SK-N-MC (cell line): ENCODE measurements around the gene TMEM86A.
A peak's percentile ranks its signal among the peaks of the same experiment; 100 is the strongest.
"Not testable (repeated sequence)": the region's sequence is repeated elsewhere in the genome, so short reads cannot be mapped to it uniquely, and the experiment has no call there.

Experiments
- DNase-seq: peaks from one replicate; pipeline ENCODE4 v3.0.0-alpha.2; 2011; ENCODE audit warnings: low read depth, low spot score
- H3K27ac ChIP-seq: fragments of 200-600 bp; sonication (generic); 2 replicates; pipeline ENCODE4 v1.5.1; 2016; ENCODE audit warnings: mixed run types
- H3K36me3 ChIP-seq: fragments of 200-600 bp; sonication (generic); 2 replicates; pipeline ENCODE4 v1.6.1; 2017; ENCODE audit warnings: antibody characterized with exemption, low read length, mixed read lengths; ENCODE audit not compliant: insufficient read depth
- H3K4me3 ChIP-seq: fragments of 200-600 bp; sonication (generic); 2 replicates; pipeline ENCODE4 v1.5.1; 2016
- H3K9ac ChIP-seq: fragments of 200-600 bp; sonication (generic); 2 replicates; pipeline ENCODE4 v1.8.0; 2017; ENCODE audit warnings: mixed run types, mixed read lengths; ENCODE audit not compliant: insufficient read length
- H3K9me3 ChIP-seq: fragments of 200-600 bp; sonication (generic); 2 replicates; pipeline ENCODE4 v1.6.1; 2017; ENCODE audit warnings: low read depth, mild to moderate bottlenecking, antibody characterized with exemption, low read length, moderate library complexity, mixed read lengths
- EZH2 ChIP-seq: fragments of 200-600 bp; sonication (generic); IDR thresholded peaks from one replicate; pipeline ENCODE4 v1.6.1; 2017; ENCODE audit warnings: antibody characterized with exemption
- FOXP2 ChIP-seq: optimal IDR thresholded peaks from 2 replicates; pipeline ENCODE3; 2011; ENCODE audit warnings: mild to moderate bottlenecking, moderate library complexity; ENCODE audit not compliant: insufficient read depth; ENCODE audit errors: extremely low read length, control extremely low read depth
- POLR2AphosphoS5 ChIP-seq: IDR thresholded peaks from 2 replicates; pipeline ENCODE4 v1.6.1; 2012; ENCODE audit warnings: mild to moderate bottlenecking, low read depth, low read length, borderline replicate concordance

The TMEM86A gene

GRCh38 chr11:18671246-18671645, 27.3 kb upstream of the TMEM86A start:
- Histone ChIP-seq H3K9me3 (no peaks in the 10 kb centered on the region), H3K36me3 (no peaks in the 10 kb centered on the region), H3K9ac (no peak overlapping the region), H3K4me3 (no peak overlapping the region), H3K27ac (no peak overlapping the region)
- no peak for DNase-seq
- no peak for TF ChIP-seq EZH2
- TF ChIP-seq POLR2AphosphoS5, result no peak
- no peak for TF ChIP-seq FOXP2

GRCh38 chr11:18672209-18672608, 26.4 kb upstream of the TMEM86A start:
- peak; percentile 42 for DNase-seq
- not testable (repeated sequence) for H3K36me3 ChIP-seq, H3K9me3 ChIP-seq, H3K9ac ChIP-seq, H3K4me3 ChIP-seq, H3K27ac ChIP-seq
- peak; percentile 31; the same call in 1 of the 2 replicates for TF ChIP-seq POLR2AphosphoS5

GRCh38 chr11:18676803-18677202, 21.8 kb upstream of the TMEM86A start:
- no peak for DNase-seq
- Histone ChIP-seq H3K9me3 (no peaks in the 10 kb centered on the region), H3K9ac (no peak overlapping the region), H3K27ac (no peak overlapping the region), H3K36me3 (no peaks in the 10 kb centered on the region), H3K4me3 (no peak overlapping the region)
- TF ChIP-seq POLR2AphosphoS5, result no peak
- TF ChIP-seq EZH2, result no peak
- TF ChIP-seq FOXP2, result no peak

- no peaks in the 10 kb centered on the region for H3K9me3 ChIP-seq
- no peaks in the 10 kb centered on the region for H3K36me3 ChIP-seq
- DNase-seq, result no peak
- H3K4me3 ChIP-seq, result no peak overlapping the region
- H3K27ac ChIP-seq, result no peak overlapping the region
- no peak for TF ChIP-seq FOXP2
- no peak for TF ChIP-seq POLR2AphosphoS5
- no peak for TF ChIP-seq EZH2
- H3K9ac ChIP-seq, result no peak overlapping the region
Observed at GRCh38 chr11:18677560-18677959, 21.0 kb upstream of the TMEM86A start.

GRCh38 chr11:18681949-18682348, 16.6 kb upstream of the TMEM86A start:
- H3K9ac ChIP-seq, H3K9me3 ChIP-seq, H3K4me3 ChIP-seq, H3K36me3 ChIP-seq, H3K27ac ChIP-seq, DNase-seq: not testable (repeated sequence)

GRCh38 chr11:18682466-18682865, 16.1 kb upstream of the TMEM86A start:
- H3K4me3 ChIP-seq, result no peak overlapping the region
- no peak overlapping the region for H3K27ac ChIP-seq
- H3K9me3 ChIP-seq, result no peaks in the 10 kb centered on the region
- no peak for DNase-seq
- H3K36me3 ChIP-seq, result no peaks in the 10 kb centered on the region
- TF ChIP-seq EZH2 (no peak), FOXP2 (no peak), POLR2AphosphoS5 (no peak)
- no peak overlapping the region for H3K9ac ChIP-seq

- Histone ChIP-seq H3K9ac (no peak overlapping the region), H3K9me3 (no peaks in the 10 kb centered on the region), H3K4me3 (no peak overlapping the region), H3K36me3 (no peaks in the 10 kb centered on the region), H3K27ac (no peak overlapping the region)
- DNase-seq, result no peak
- TF ChIP-seq FOXP2, result no peak
- no peak for TF ChIP-seq POLR2AphosphoS5
- TF ChIP-seq EZH2, result no peak
Observed at GRCh38 chr11:18684267-18684666, 14.3 kb upstream of the TMEM86A start.

GRCh38 chr11:18691467-18692140, 7.0 kb upstream of the TMEM86A start:
- not testable (repeated sequence) for DNase-seq, H3K36me3 ChIP-seq, H3K4me3 ChIP-seq, H3K27ac ChIP-seq, H3K9ac ChIP-seq, H3K9me3 ChIP-seq

- Histone ChIP-seq H3K9me3 (no peaks in the 10 kb centered on the region), H3K4me3 (no peak overlapping the region), H3K9ac (no peak overlapping the region), H3K36me3 (no peaks in the 10 kb centered on the region), H3K27ac (no peak overlapping the region)
- TF ChIP-seq EZH2 (no peak), FOXP2 (no peak), POLR2AphosphoS5 (no peak)
- no peak for DNase-seq
Observed at GRCh38 chr11:18692941-18693760, 5.4 kb upstream of the TMEM86A start.
